OCI-LY3 (cell line): ENCODE measurements around the gene CPTP.
A peak's percentile ranks its signal among the peaks of the same experiment; 100 is the strongest.

Experiments
- H2AFZ ChIP-seq: fragments of 200-600, 300-600 bp; shearing (Covaris generic); 2 replicates; pipeline ENCODE4 v1.6.0; 2014; ENCODE audit warnings: antibody characterized with exemption, low read depth, low read length
- H3K27ac ChIP-seq: fragments of 200-600, 300-600 bp; sonication (generic); 2 replicates; pipeline ENCODE4 v1.5.1; 2014; ENCODE audit warnings: mild to moderate bottlenecking, low read length, moderate library complexity, mixed read lengths
- H3K27me3 ChIP-seq: fragments of 200-600, 300-600 bp; sonication (generic); 2 replicates; pipeline ENCODE4 v1.6.1; 2014; ENCODE audit warnings: low read depth, low read length, mixed read lengths
- H3K36me3 ChIP-seq: fragments of 200-600, 300-600 bp; sonication (generic); replicated peaks from 2 replicates; pipeline ENCODE3; 2014; ENCODE audit warnings: low read depth, low read length, mixed read lengths
- H3K4me1 ChIP-seq: fragments of 300-600, 200-600 bp; sonication (generic); 2 replicates; pipeline ENCODE4 v1.6.1; 2014; ENCODE audit warnings: low read length, mixed read lengths
- H3K4me2 ChIP-seq: fragments of 200-600, 300-600 bp; sonication (generic); 2 replicates; pipeline ENCODE4 v1.6.1; 2014; ENCODE audit warnings: low read length, mixed read lengths
- H3K4me3 ChIP-seq: fragments of 300-600, 200-600 bp; sonication (generic); 2 replicates; pipeline ENCODE4 v1.5.1; 2014; ENCODE audit warnings: antibody characterized with exemption, mild to moderate bottlenecking, low read length, moderate library complexity
- H3K79me2 ChIP-seq: fragments of 300-600, 200-600 bp; shearing (Covaris generic); 2 replicates; pipeline ENCODE4 v1.6.1; 2014; ENCODE audit warnings: mild to moderate bottlenecking, low read length, mixed read lengths
- H3K9ac ChIP-seq: fragments of 300-600, 200-600 bp; shearing (Covaris generic); 2 replicates; pipeline ENCODE4 v1.6.0; 2014; ENCODE audit warnings: mild to moderate bottlenecking, low read length, moderate library complexity
- H3K9me3 ChIP-seq: fragments of 200-600, 300-600 bp; shearing (Covaris generic); 2 replicates; pipeline ENCODE4 v1.6.1; 2014; ENCODE audit warnings: low read length, mixed read lengths; ENCODE audit not compliant: insufficient read depth
- H4K20me1 ChIP-seq: fragments of 200-600, 300-600 bp; sonication (generic); 2 replicates; pipeline ENCODE4 v1.6.1; 2016; ENCODE audit warnings: low read length, mixed read lengths; ENCODE audit not compliant: insufficient read depth
- EZH2phosphoT487 ChIP-seq: fragments of 200-600 bp; shearing (Covaris generic); IDR thresholded peaks from 2 replicates; pipeline ENCODE4 v1.6.1; 2018; ENCODE audit warnings: antibody characterized with exemption, mixed run types, low read depth
- TF ChIP-seq, protein P1 (sequence below): fragments of 200-600, 300-600 bp; sonication (generic); IDR thresholded peaks from 2 replicates; pipeline ENCODE4 v1.5.1; 2014; ENCODE audit warnings: antibody characterized with exemption, low read length, low read depth

The CPTP gene

GRCh38 chr1:1360506-1361169, 36.0 kb downstream of the CPTP start:
- Histone ChIP-seq H3K4me1 (peaks cover 20% of the 10 kb centered on the region; the same call in 1 of the 2 replicates), H3K79me2 (no peaks in the 10 kb centered on the region), H4K20me1 (no peaks in the 10 kb centered on the region), H3K27ac (no peak overlapping the region), H3K9me3 (no peaks in the 10 kb centered on the region), H3K9ac (no peak overlapping the region), H3K36me3 (no peaks in the 10 kb centered on the region), H3K27me3 (peaks cover 17% of the 10 kb centered on the region), H2AFZ (no peak overlapping the region), H3K4me3 (no peak overlapping the region), H3K4me2 (no peak overlapping the region)
- TF ChIP-seq EZH2phosphoT487: no peak
- TF ChIP-seq, protein P1, sequence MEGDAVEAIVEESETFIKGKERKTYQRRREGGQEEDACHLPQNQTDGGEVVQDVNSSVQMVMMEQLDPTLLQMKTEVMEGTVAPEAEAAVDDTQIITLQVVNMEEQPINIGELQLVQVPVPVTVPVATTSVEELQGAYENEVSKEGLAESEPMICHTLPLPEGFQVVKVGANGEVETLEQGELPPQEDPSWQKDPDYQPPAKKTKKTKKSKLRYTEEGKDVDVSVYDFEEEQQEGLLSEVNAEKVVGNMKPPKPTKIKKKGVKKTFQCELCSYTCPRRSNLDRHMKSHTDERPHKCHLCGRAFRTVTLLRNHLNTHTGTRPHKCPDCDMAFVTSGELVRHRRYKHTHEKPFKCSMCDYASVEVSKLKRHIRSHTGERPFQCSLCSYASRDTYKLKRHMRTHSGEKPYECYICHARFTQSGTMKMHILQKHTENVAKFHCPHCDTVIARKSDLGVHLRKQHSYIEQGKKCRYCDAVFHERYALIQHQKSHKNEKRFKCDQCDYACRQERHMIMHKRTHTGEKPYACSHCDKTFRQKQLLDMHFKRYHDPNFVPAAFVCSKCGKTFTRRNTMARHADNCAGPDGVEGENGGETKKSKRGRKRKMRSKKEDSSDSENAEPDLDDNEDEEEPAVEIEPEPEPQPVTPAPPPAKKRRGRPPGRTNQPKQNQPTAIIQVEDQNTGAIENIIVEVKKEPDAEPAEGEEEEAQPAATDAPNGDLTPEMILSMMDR: no peak

DNA sequence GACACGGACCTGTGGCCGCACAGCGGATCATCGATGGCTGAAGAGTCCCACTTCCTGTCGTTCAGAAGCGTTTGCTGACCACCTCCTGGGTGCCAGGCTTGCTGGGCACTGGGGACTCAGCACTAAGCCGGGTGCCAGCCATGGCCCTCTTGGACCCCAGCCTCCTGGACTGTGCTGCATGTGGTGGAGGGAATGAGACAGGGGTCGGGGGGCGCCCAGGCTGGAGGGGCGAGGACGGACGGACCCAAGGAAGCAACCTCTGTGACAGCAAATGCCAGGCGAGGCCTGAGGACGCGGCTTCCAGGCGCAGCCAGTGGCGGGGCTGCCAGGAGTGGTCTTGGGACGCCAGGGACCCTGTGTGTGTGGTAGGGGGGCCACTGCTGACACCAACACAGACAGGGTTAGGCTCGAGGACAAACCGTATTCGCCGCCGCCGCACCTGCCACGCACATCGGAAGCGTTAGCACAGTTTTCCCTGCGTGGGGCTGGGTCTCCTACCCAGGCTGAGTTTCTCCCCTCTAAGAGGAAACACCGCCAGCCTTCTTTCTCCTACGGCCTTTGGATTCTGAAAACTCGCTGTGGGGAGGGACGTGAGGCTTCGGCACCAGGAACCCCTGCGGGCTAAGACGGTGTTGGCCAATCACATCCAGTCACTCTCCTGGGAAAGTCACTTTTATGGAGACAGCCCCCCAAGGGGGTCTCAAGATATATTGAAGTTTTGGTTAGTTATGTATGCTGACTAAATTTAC, 36.8 kb downstream of the CPTP start:
- Histone ChIP-seq H3K4me1 (peaks cover 17% of the 10 kb centered on the region; the same call in 1 of the 2 replicates), H3K4me3 (no peak overlapping the region), H3K4me2 (peak overlapping the region; percentile 29; the same call in 1 of the 2 replicates), H3K9ac (no peak overlapping the region), H4K20me1 (no peaks in the 10 kb centered on the region), H2AFZ (no peak overlapping the region), H3K79me2 (no peaks in the 10 kb centered on the region), H3K36me3 (no peaks in the 10 kb centered on the region), H3K27ac (no peak overlapping the region), H3K9me3 (peaks cover under 1% of the 10 kb centered on the region; the same call in 1 of the 2 replicates), H3K27me3 (peaks cover 17% of the 10 kb centered on the region)
- TF ChIP-seq, protein P1: no peak
- no peak for TF ChIP-seq EZH2phosphoT487

- no peaks in the 10 kb centered on the region for H3K79me2 ChIP-seq
- peaks cover 17% of the 10 kb centered on the region for H3K27me3 ChIP-seq
- no peaks in the 10 kb centered on the region for H3K36me3 ChIP-seq
- H2AFZ ChIP-seq: no peak overlapping the region
- H3K4me1 ChIP-seq: peaks cover 17% of the 10 kb centered on the region; the same call in 1 of the 2 replicates
- H4K20me1 ChIP-seq: no peaks in the 10 kb centered on the region
- H3K4me3 ChIP-seq: no peak overlapping the region
- H3K4me2 ChIP-seq: peak overlapping the region; percentile 29
- TF ChIP-seq, protein P1: no peak
- TF ChIP-seq EZH2phosphoT487: no peak
- peaks cover 6% of the 10 kb centered on the region; the same call in 1 of the 2 replicates for H3K9me3 ChIP-seq
- H3K27ac ChIP-seq: no peak overlapping the region
- H3K9ac ChIP-seq: no peak overlapping the region
These were observed 37.4 kb downstream of the CPTP start for GRCh38 chr1:1361982-1362423.

GRCh38 chr1:1364266-1364665, 39.7 kb downstream of the CPTP start:
- Histone ChIP-seq H3K9ac (no peak overlapping the region), H3K27ac (no peak overlapping the region), H3K4me1 (peaks cover 6% of the 10 kb centered on the region; the same call in 1 of the 2 replicates), H3K9me3 (peaks cover 10% of the 10 kb centered on the region; the same call in 1 of the 2 replicates), H3K79me2 (no peaks in the 10 kb centered on the region), H2AFZ (no peak overlapping the region), H4K20me1 (no peaks in the 10 kb centered on the region), H3K4me3 (no peak overlapping the region), H3K36me3 (no peaks in the 10 kb centered on the region), H3K27me3 (peaks cover under 1% of the 10 kb centered on the region; the same call in 1 of the 2 replicates), H3K4me2 (no peak overlapping the region)
- TF ChIP-seq, protein P1: no peak
- no peak for TF ChIP-seq EZH2phosphoT487
